HEK293 (cell line): ENCODE data around the gene SERPINB4.

ENCODE experiments used
- CTCF ChIA-PET: fragments of 350-600 bp; formaldehyde crosslinking; extraction: SDS; loops from one replicate; lab custom pipeline; 2021; ENCODE audit warnings: antibody characterized with exemption; lab: Yijun Ruan, JAX
- POLR2A ChIA-PET: fragments of 300-600 bp; formaldehyde crosslinking; extraction: SDS; loops from one replicate; lab custom pipeline; 2020; ENCODE audit warnings: antibody characterized with exemption, inconsistent platforms; lab: Yijun Ruan, JAX
- H3K27ac ChIP-seq: fragments of 200-500 bp; sonication (Bioruptor generic); 2 replicates; pipeline ENCODE4 v1.5.1; 2014; ENCODE audit warnings: low read depth, low read length, control low read depth, inconsistent platforms; ENCODE audit errors: extremely low read depth
- H3K36me3 ChIP-seq, 2 experiments: fragments of 200-500 bp in 1 of 2; sonication (Bioruptor generic) in 1 of 2; 1 replicate in 1 of 2; 2 replicates in 1 of 2; pipeline ENCODE4 v1.5.1; 2014 to 2017; ENCODE audit warnings: inconsistent platforms in 2 of 2, low read length in 2 of 2; ENCODE audit not compliant: control insufficient read depth in 2 of 2, insufficient read depth in 1 of 2
- H3K4me1 ChIP-seq: fragments of 200-500 bp; sonication (Bioruptor generic); 2 replicates; pipeline ENCODE4 v1.5.1; 2014; ENCODE audit warnings: mild to moderate bottlenecking, low read length, inconsistent platforms; ENCODE audit not compliant: control insufficient read depth, insufficient read depth
- H3K4me3 ChIP-seq: 2 replicates; pipeline ENCODE4 v1.5.1; 2011; ENCODE audit warnings: low read depth, mild to moderate bottlenecking, control low read depth, low read length, moderate library complexity
- H3K9me3 ChIP-seq: fragments of 200-500 bp; sonication (Bioruptor generic); 2 replicates; pipeline ENCODE4 v1.5.1; 2014; ENCODE audit warnings: low read depth, low read length, inconsistent platforms; ENCODE audit not compliant: control insufficient read depth, insufficient read depth
- EGR2 ChIP-seq: fragments of 450-650 bp; formaldehyde crosslinking; IDR thresholded peaks from 2 replicates; pipeline ENCODE4 v1.5.1; 2016; ENCODE audit warnings: low read depth, missing biosample characterization, missing genetic modification characterization
- KLF7 ChIP-seq: fragments of 450-650 bp; formaldehyde crosslinking; IDR thresholded peaks from 2 replicates; pipeline ENCODE4 v1.5.1; 2016; ENCODE audit warnings: missing biosample characterization, missing genetic modification characterization, borderline replicate concordance
- MYNN ChIP-seq: fragments of 450-650 bp; formaldehyde crosslinking; IDR thresholded peaks from 2 replicates; pipeline ENCODE4 v1.5.1; 2016; ENCODE audit warnings: missing biosample characterization, missing genetic modification characterization, borderline replicate concordance
- SP3 ChIP-seq: fragments of 450-650 bp; formaldehyde crosslinking; IDR thresholded peaks from 2 replicates; pipeline ENCODE4 v1.5.1; 2016; ENCODE audit warnings: missing biosample characterization, missing genetic modification characterization
- ZBTB1 ChIP-seq: fragments of 450-650 bp; formaldehyde crosslinking; IDR thresholded peaks from 2 replicates; pipeline ENCODE4 v1.5.1; 2016; ENCODE audit warnings: missing biosample characterization, missing genetic modification characterization
- ZBTB8A ChIP-seq: fragments of 450-650 bp; formaldehyde crosslinking; IDR thresholded peaks from 2 replicates; pipeline ENCODE4 v1.5.1; 2016; ENCODE audit warnings: missing biosample characterization, missing genetic modification characterization
- ZNF266 ChIP-seq: fragments of 450-650 bp; formaldehyde crosslinking; IDR thresholded peaks from 2 replicates; pipeline ENCODE4 v1.5.1; 2016; ENCODE audit warnings: missing biosample characterization, missing genetic modification characterization, low read depth
- ZNF366 ChIP-seq: fragments of 450-650 bp; formaldehyde crosslinking; conservative IDR thresholded peaks from 2 replicates; pipeline ENCODE4 v1.5.1; 2016; ENCODE audit warnings: missing biosample characterization, missing genetic modification characterization
- ZNF423 ChIP-seq: fragments of 450-650 bp; formaldehyde crosslinking; IDR thresholded peaks from 2 replicates; pipeline ENCODE4 v1.5.1; 2016; ENCODE audit warnings: missing biosample characterization, missing genetic modification characterization
- ZNF433 ChIP-seq: fragments of 450-650 bp; formaldehyde crosslinking; IDR thresholded peaks from 2 replicates; pipeline ENCODE4 v1.5.1; 2016; ENCODE audit warnings: missing biosample characterization, missing genetic modification characterization, low read depth
- ZNF548 ChIP-seq: fragments of 450-650 bp; formaldehyde crosslinking; IDR thresholded peaks from 2 replicates; pipeline ENCODE4 v1.5.1; 2016; ENCODE audit warnings: missing biosample characterization, missing genetic modification characterization
- ZNF549 ChIP-seq: fragments of 450-650 bp; IDR thresholded peaks from 2 replicates; pipeline ENCODE4 v1.5.1; 2018; ENCODE audit warnings: missing biosample characterization, missing genetic modification characterization, mild to moderate bottlenecking, inconsistent platforms, moderate library complexity
- ZNF692 ChIP-seq: fragments of 450-650 bp; formaldehyde crosslinking; IDR thresholded peaks from 2 replicates; pipeline ENCODE4 v1.5.1; 2016; ENCODE audit warnings: missing biosample characterization, missing genetic modification characterization
- ZNF701 ChIP-seq: fragments of 450-650 bp; formaldehyde crosslinking; IDR thresholded peaks from 2 replicates; pipeline ENCODE4 v1.5.1; 2016; ENCODE audit warnings: missing biosample characterization, missing genetic modification characterization
- TF ChIP-seq, protein P1 (sequence below): fragments of 450-650 bp; formaldehyde crosslinking; IDR thresholded peaks from 2 replicates; pipeline ENCODE4 v1.5.1; 2016; ENCODE audit warnings: missing biosample characterization, missing genetic modification characterization, borderline replicate concordance
- TF ChIP-seq, protein P2 (sequence below): fragments of 450-650 bp; IDR thresholded peaks from 2 replicates; pipeline ENCODE4 v1.5.1; 2018; ENCODE audit warnings: missing biosample characterization, missing genetic modification characterization
- TF ChIP-seq, protein P3 (sequence below): fragments of 450-650 bp; formaldehyde crosslinking; IDR thresholded peaks from 2 replicates; pipeline ENCODE4 v1.5.1; 2016; ENCODE audit warnings: missing biosample characterization, missing genetic modification characterization
- TF ChIP-seq, protein P4 (sequence below): fragments of 450-650 bp; formaldehyde crosslinking; IDR thresholded peaks from 2 replicates; pipeline ENCODE4 v1.5.1; 2016; ENCODE audit warnings: missing biosample characterization, missing genetic modification characterization
- TF ChIP-seq, protein P5 (sequence below): fragments of 450-650 bp; formaldehyde crosslinking; IDR thresholded peaks from 2 replicates; pipeline ENCODE4 v1.5.1; 2016; ENCODE audit warnings: missing biosample characterization, missing genetic modification characterization, low read depth

SERPINB4 gene

DNA sequence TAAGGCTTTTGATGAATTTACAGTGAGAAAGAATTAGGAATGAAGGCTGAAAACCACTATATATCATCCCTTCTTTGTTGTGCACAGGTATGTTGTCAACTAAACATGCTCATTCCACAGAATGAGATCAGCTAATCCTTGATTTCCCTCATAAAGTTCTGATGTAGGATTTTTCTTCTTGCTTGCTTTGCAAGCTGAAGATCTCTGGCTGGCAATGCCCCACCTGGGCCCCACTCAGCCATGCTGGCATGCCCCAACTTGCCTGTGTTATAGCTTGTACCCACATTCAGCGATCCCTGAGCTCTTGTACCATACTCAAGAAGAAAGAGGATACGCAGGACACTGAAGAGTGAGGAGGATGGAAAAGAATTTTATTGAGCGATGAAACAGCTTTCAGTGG lies 40.7 kb upstream of the SERPINB4 start (continued):
- no peak for TF ChIP-seq ZNF266 (tag by site-specific recombination)

DNA sequence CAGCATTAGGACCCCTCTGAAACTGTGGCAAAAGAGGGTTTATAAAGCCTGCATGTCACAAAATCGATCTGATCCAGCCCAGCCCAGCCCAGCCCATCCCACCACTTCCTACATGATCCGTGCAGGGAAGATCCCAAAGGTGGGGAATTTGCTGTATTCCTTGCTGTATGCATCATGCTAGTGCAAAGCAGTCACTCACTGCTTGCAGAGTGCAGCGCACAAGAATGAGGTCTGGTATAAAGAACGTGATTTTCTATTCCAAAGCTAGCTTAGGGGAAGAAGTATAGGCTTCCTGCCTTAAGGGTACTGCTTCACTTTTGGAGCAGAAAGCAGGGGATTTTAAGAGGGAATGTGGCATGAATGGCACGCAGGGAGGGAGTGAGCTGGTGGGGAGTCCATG lies 39.8 kb upstream of the SERPINB4 start:
- H3K4me1 ChIP-seq: no peaks in the 10 kb centered on the region
- H3K36me3 ChIP-seq: no peaks in the 10 kb centered on the region
- no peak for TF ChIP-seq EGR2 (tag by site-specific recombination)
- H3K4me3 ChIP-seq: no peak overlapping the region
- ChIA-PET POLR2A (no interaction called here), CTCF (interaction anchor here (0.6 to 1.1 kb wide), 2 partner anchors 166 to 198 kb away, joined by 3 to 6 read pairs; no protein-coding TSS in a partner anchor)
- H3K27ac ChIP-seq: no peak overlapping the region
- H3K9me3 ChIP-seq: no peaks in the 10 kb centered on the region

DNA sequence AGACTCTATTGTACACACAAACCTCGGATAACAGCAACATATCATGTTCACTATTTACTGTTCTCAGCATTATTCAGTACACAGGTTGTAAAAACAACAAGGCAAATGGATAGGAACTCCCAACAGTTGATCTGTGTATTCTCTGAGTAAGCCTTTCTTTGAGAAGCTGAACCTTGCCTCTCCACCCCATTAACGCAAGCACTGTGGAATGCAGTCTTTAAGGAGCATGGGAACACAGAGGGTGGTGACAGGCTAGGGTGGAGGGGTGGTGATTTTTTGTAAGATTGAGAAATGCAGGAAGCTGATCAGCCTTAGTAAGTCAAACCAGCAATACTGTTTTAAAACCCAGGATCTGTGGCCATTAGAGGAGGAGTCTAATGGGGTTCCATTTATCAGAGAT lies 39.1 kb upstream of the SERPINB4 start:
- Histone ChIP-seq H3K4me1 (no peaks in the 10 kb centered on the region), H3K36me3 (no peaks in the 10 kb centered on the region), H3K27ac (no peak overlapping the region), H3K9me3 (no peaks in the 10 kb centered on the region), H3K4me3 (no peak overlapping the region)
- POLR2A ChIA-PET: no interaction called here
- CTCF ChIA-PET: no interaction called here
- no peak for TF ChIP-seq ZNF548 (tag by site-specific recombination)
- no peak for TF ChIP-seq ZNF549
- TF ChIP-seq ZNF701 (tag by site-specific recombination): no peak
- TF ChIP-seq, protein P1, sequence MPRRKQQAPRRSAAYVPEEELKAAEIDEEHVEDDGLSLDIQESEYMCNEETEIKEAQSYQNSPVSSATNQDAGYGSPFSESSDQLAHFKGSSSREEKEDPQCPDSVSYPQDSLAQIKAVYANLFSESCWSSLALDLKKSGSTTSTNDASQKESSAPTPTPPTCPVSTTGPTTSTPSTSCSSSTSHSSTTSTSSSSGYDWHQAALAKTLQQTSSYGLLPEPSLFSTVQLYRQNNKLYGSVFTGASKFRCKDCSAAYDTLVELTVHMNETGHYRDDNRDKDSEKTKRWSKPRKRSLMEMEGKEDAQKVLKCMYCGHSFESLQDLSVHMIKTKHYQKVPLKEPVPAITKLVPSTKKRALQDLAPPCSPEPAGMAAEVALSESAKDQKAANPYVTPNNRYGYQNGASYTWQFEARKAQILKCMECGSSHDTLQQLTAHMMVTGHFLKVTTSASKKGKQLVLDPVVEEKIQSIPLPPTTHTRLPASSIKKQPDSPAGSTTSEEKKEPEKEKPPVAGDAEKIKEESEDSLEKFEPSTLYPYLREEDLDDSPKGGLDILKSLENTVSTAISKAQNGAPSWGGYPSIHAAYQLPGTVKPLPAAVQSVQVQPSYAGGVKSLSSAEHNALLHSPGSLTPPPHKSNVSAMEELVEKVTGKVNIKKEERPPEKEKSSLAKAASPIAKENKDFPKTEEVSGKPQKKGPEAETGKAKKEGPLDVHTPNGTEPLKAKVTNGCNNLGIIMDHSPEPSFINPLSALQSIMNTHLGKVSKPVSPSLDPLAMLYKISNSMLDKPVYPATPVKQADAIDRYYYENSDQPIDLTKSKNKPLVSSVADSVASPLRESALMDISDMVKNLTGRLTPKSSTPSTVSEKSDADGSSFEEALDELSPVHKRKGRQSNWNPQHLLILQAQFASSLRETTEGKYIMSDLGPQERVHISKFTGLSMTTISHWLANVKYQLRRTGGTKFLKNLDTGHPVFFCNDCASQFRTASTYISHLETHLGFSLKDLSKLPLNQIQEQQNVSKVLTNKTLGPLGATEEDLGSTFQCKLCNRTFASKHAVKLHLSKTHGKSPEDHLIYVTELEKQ (tag by site-specific recombination): no peak
- no peak for TF ChIP-seq ZNF692
- TF ChIP-seq MYNN: no peak
- TF ChIP-seq ZNF423 (tag by site-specific recombination): no peak
- TF ChIP-seq ZNF366 (tag by site-specific recombination): no peak
- TF ChIP-seq ZNF433 (tag by site-specific recombination): no peak
- TF ChIP-seq, protein P2, sequence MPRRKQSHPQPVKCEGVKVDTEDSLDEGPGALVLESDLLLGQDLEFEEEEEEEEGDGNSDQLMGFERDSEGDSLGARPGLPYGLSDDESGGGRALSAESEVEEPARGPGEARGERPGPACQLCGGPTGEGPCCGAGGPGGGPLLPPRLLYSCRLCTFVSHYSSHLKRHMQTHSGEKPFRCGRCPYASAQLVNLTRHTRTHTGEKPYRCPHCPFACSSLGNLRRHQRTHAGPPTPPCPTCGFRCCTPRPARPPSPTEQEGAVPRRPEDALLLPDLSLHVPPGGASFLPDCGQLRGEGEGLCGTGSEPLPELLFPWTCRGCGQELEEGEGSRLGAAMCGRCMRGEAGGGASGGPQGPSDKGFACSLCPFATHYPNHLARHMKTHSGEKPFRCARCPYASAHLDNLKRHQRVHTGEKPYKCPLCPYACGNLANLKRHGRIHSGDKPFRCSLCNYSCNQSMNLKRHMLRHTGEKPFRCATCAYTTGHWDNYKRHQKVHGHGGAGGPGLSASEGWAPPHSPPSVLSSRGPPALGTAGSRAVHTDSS: no peak
- no peak for TF ChIP-seq ZBTB1 (tag by site-specific recombination)
- no peak for TF ChIP-seq KLF7 (tag by site-specific recombination)
- TF ChIP-seq SP3 (tag by site-specific recombination): no peak
- no peak for TF ChIP-seq ZBTB8A (tag by site-specific recombination)
- TF ChIP-seq, protein P3, sequence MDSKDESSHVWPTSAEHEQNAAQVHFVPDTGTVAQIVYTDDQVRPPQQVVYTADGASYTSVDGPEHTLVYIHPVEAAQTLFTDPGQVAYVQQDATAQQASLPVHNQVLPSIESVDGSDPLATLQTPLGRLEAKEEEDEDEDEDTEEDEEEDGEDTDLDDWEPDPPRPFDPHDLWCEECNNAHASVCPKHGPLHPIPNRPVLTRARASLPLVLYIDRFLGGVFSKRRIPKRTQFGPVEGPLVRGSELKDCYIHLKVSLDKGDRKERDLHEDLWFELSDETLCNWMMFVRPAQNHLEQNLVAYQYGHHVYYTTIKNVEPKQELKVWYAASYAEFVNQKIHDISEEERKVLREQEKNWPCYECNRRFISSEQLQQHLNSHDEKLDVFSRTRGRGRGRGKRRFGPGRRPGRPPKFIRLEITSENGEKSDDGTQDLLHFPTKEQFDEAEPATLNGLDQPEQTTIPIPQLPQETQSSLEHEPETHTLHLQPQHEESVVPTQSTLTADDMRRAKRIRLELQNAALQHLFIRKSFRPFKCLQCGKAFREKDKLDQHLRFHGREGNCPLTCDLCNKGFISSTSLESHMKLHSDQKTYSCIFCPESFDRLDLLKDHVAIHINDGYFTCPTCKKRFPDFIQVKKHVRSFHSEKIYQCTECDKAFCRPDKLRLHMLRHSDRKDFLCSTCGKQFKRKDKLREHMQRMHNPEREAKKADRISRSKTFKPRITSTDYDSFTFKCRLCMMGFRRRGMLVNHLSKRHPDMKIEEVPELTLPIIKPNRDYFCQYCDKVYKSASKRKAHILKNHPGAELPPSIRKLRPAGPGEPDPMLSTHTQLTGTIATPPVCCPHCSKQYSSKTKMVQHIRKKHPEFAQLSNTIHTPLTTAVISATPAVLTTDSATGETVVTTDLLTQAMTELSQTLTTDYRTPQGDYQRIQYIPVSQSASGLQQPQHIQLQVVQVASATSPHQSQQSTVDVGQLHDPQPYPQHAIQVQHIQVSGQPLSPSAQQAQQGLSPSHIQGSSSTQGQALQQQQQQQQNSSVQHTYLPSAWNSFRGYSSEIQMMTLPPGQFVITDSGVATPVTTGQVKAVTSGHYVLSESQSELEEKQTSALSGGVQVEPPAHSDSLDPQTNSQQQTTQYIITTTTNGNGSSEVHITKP: no peak
- TF ChIP-seq, protein P4, sequence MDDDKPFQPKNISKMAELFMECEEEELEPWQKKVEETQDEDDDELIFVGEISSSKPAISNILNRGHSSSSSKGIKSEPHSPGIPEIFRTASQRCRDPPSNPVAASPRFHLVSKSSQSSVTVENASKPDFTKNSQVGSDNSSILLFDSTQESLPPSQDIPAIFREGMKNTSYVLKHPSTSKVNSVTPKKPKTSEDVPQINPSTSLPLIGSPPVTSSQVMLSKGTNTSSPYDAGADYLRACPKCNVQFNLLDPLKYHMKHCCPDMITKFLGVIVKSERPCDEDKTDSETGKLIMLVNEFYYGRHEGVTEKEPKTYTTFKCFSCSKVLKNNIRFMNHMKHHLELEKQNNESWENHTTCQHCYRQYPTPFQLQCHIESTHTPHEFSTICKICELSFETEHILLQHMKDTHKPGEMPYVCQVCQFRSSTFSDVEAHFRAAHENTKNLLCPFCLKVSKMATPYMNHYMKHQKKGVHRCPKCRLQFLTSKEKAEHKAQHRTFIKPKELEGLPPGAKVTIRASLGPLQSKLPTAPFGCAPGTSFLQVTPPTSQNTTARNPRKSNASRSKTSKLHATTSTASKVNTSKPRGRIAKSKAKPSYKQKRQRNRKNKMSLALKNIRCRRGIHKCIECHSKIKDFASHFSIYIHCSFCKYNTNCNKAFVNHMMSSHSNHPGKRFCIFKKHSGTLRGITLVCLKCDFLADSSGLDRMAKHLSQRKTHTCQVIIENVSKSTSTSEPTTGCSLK (tag by site-specific recombination): no peak
- TF ChIP-seq, protein P5, sequence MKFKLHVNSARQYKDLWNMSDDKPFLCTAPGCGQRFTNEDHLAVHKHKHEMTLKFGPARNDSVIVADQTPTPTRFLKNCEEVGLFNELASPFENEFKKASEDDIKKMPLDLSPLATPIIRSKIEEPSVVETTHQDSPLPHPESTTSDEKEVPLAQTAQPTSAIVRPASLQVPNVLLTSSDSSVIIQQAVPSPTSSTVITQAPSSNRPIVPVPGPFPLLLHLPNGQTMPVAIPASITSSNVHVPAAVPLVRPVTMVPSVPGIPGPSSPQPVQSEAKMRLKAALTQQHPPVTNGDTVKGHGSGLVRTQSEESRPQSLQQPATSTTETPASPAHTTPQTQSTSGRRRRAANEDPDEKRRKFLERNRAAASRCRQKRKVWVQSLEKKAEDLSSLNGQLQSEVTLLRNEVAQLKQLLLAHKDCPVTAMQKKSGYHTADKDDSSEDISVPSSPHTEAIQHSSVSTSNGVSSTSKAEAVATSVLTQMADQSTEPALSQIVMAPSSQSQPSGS (tag by site-specific recombination): no peak
